SK-N-SH (cell line): ENCODE results near the gene UTY.

Source experiments
- EZH2phosphoT487 ChIP-seq: fragments of 200-600 bp; sonication (generic); IDR thresholded peaks from 2 replicates; pipeline ENCODE4 v1.6.1; 2017; ENCODE audit warnings: low read depth, mixed run types, mild to moderate bottlenecking, antibody characterized with exemption, moderate library complexity, borderline replicate concordance
- RCOR1 ChIP-seq: fragments of 150-350 bp; IDR thresholded peaks from 2 replicates; pipeline ENCODE4 v1.6.1; 2017; ENCODE audit warnings: antibody characterized with exemption, low read length
- TF ChIP-seq, protein P1 (sequence below): IDR thresholded peaks from 2 replicates; pipeline ENCODE4 v1.6.1; 2012; ENCODE audit warnings: mild to moderate bottlenecking, low read depth, low read length, moderate library complexity

DNA sequence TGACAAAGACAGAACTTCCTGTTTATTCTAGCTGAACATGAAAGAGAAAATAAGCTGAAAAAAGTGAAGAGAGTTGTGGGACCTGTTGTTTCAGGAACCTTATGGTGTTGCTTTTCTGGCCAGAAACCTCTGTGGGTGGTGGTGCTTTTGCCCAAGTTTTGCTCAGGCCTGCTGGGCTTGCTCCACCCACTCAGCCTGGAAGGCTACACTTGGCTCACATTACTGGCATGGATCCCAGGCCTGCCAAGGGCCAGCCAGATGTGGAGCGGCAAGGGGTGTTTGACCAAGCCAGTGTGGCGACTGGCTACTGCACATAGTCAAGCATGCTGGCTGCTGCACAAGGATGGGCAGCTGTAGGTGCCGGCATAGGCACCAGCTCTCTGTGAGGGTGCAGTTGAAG lies 245.9 kb downstream of the UTY start:
- no peak for TF ChIP-seq RCOR1
- TF ChIP-seq, protein P1, sequence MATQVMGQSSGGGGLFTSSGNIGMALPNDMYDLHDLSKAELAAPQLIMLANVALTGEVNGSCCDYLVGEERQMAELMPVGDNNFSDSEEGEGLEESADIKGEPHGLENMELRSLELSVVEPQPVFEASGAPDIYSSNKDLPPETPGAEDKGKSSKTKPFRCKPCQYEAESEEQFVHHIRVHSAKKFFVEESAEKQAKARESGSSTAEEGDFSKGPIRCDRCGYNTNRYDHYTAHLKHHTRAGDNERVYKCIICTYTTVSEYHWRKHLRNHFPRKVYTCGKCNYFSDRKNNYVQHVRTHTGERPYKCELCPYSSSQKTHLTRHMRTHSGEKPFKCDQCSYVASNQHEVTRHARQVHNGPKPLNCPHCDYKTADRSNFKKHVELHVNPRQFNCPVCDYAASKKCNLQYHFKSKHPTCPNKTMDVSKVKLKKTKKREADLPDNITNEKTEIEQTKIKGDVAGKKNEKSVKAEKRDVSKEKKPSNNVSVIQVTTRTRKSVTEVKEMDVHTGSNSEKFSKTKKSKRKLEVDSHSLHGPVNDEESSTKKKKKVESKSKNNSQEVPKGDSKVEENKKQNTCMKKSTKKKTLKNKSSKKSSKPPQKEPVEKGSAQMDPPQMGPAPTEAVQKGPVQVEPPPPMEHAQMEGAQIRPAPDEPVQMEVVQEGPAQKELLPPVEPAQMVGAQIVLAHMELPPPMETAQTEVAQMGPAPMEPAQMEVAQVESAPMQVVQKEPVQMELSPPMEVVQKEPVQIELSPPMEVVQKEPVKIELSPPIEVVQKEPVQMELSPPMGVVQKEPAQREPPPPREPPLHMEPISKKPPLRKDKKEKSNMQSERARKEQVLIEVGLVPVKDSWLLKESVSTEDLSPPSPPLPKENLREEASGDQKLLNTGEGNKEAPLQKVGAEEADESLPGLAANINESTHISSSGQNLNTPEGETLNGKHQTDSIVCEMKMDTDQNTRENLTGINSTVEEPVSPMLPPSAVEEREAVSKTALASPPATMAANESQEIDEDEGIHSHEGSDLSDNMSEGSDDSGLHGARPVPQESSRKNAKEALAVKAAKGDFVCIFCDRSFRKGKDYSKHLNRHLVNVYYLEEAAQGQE: no peak
- no peak for TF ChIP-seq EZH2phosphoT487
